HepG2 (cell line): ENCODE measurements around the gene TM9SF3. TPM values are rescaled to one million over a fixed set of nuclear protein-coding genes. Genes with fewer than 3 reads are reported as not detected.

ENCODE experiments used
- AFF4 ChIP-seq: sonication (generic); formaldehyde crosslinking; IDR thresholded peaks from 2 replicates; pipeline ENCODE4 v1.4.0; 2020; ENCODE audit warnings: missing genetic modification reagents
- AHDC1 ChIP-seq: sonication (generic); formaldehyde crosslinking; IDR thresholded peaks from 2 replicates; pipeline ENCODE4 v1.5.1; 2020; ENCODE audit warnings: mild to moderate bottlenecking, missing genetic modification reagents, borderline replicate concordance
- ATF4 ChIP-seq, 2 experiments: fragments of 450-650 bp in 1 of 2; sonication (generic) in 1 of 2; formaldehyde crosslinking; IDR thresholded peaks; 2 replicates each; pipeline versions ENCODE4 v1.5.0 to v1.8.0; 2020 to 2022; ENCODE audit warnings: mild to moderate bottlenecking in 1 of 2, missing genetic modification reagents in 1 of 2
- ESRRA ChIP-seq: sonication (generic); formaldehyde crosslinking; IDR thresholded peaks from 2 replicates; pipeline ENCODE4 v1.5.1; 2020; ENCODE audit warnings: mild to moderate bottlenecking, low read depth, missing genetic modification reagents
- FOXP4 ChIP-seq: sonication (generic); formaldehyde crosslinking; IDR thresholded peaks from 2 replicates; pipeline ENCODE4 v1.4.0; 2020; ENCODE audit warnings: missing genetic modification reagents
- SALL1 ChIP-seq: sonication (generic); formaldehyde crosslinking; IDR thresholded peaks from 2 replicates; pipeline ENCODE4 v1.8.0; 2022; ENCODE audit warnings: mild to moderate bottlenecking, missing genetic modification reagents
- SIX4 ChIP-seq: sonication (generic); formaldehyde crosslinking; IDR thresholded peaks from 2 replicates; pipeline ENCODE4 v1.4.0; 2020; ENCODE audit warnings: missing genetic modification reagents
- ZFP62 ChIP-seq: sonication (generic); formaldehyde crosslinking; IDR thresholded peaks from 2 replicates; pipeline ENCODE4 v1.4.0; 2020; ENCODE audit warnings: missing genetic modification reagents
- ZNF572 ChIP-seq: sonication (generic); formaldehyde crosslinking; IDR thresholded peaks from 2 replicates; pipeline ENCODE4 v1.5.1; 2020; ENCODE audit warnings: mild to moderate bottlenecking, missing genetic modification reagents
- ZNF615 ChIP-seq: sonication (generic); formaldehyde crosslinking; IDR thresholded peaks from 2 replicates; pipeline ENCODE4 v1.5.0; 2020; ENCODE audit warnings: mild to moderate bottlenecking, missing genetic modification reagents, borderline replicate concordance
- ZNF644 ChIP-seq: IDR thresholded peaks from 2 replicates; pipeline ENCODE4 v1.6.1; 2016; ENCODE audit warnings: low read depth
- ZNF777 ChIP-seq: sonication (generic); formaldehyde crosslinking; IDR thresholded peaks from 2 replicates; pipeline ENCODE4 v1.4.0; 2020; ENCODE audit warnings: missing genetic modification reagents
- ZNF780A ChIP-seq: sonication (generic); formaldehyde crosslinking; IDR thresholded peaks from 2 replicates; pipeline ENCODE4 v1.8.0; 2022; ENCODE audit warnings: mild to moderate bottlenecking, missing genetic modification reagents, moderate library complexity
- polyA plus RNA-seq, 8 experiments: library from polyadenylated mRNA; depleted of rRNA in 3 of 8; stranded (reverse) in 7 of 8; unstranded in 1 of 8; fragments of >200 nt; fragmentation: Illumina TruSeq in 4 of 8; extraction: Trizol in 4 of 8; gene quantifications; 2 replicates each; pipeline versions ENCODE4 v1.2.1 to v1.2.3, GENCODE V29; 2011 to 2016; ENCODE audit warnings: low read depth in 4 of 8, missing spikeins in 1 of 8, mixed read lengths in 1 of 8; ENCODE audit not compliant: insufficient read depth in 1 of 8
- total RNA-seq, 5 experiments: library from RNA; depleted of rRNA; stranded (reverse); fragments of >200 nt; fragmentation: Illumina TruSeq; extraction: Trizol; gene quantifications; 2 replicates each; pipeline ENCODE4 v1.2.3, GENCODE V29; 2016; ENCODE audit warnings: low read depth in 1 of 5

The TM9SF3 gene
- total and polyA plus RNA-seq, 2 of the 13 experiments (the other 11 are each of a cell fraction or from before 2014, with no cell fraction given): 43.8 to 120 TPM

GRCh38 chr10:96513698-96514561, 72.9 kb downstream of the TM9SF3 start, which contains the start of gene TLL2 (continued):
- TF ChIP-seq AHDC1 (CRISPR knock-in tag) (no peak), ZNF644 (CRISPR knock-in tag) (no peak), SALL1 (CRISPR knock-in tag) (peak; percentile 69), ZFP62 (no peak), ZNF777 (CRISPR knock-in tag) (peak; percentile 89), ZNF780A (CRISPR knock-in tag) (peak; percentile 47; the same call in 1 of the 2 replicates), ZNF572 (CRISPR knock-in tag) (0 out of 2 replicates have a peak, but pooled peaks have one; percentile 11), ESRRA (peak; percentile 54; the same call in 1 of the 2 replicates), FOXP4 (peak; percentile 39; the same call in 1 of the 2 replicates), SIX4 (CRISPR knock-in tag) (no peak), ATF4 (CRISPR knock-in tag; IDR thresholded peaks at IDR 0.05) (peak in 1 of 2 experiments; percentile 39; a peak in 2 of 4 replicates), ZNF615 (0 out of 2 replicates have a peak, but pooled peaks have one; percentile 30), AFF4 (CRISPR knock-in tag) (no peak)
